HUES48 (cell line): ENCODE measurements around the gene NDNF.

Experiments used
- H3K27ac ChIP-seq: one replicate; pipeline ENCODE4 v1.7.0; 2013; ENCODE audit warnings: low read depth, low read length, inconsistent platforms
- H3K27me3 ChIP-seq: 2 replicates; pipeline ENCODE4 v1.6.1; 2013; ENCODE audit warnings: mild to moderate bottlenecking, low read length; ENCODE audit not compliant: control insufficient read depth, insufficient read depth
- H3K36me3 ChIP-seq: 2 replicates; pipeline ENCODE4 v1.6.1; 2013; ENCODE audit warnings: low read length; ENCODE audit not compliant: control insufficient read depth, insufficient read depth
- H3K4me1 ChIP-seq: 2 replicates; pipeline ENCODE4 v1.6.1; 2013; ENCODE audit warnings: mild to moderate bottlenecking, low read length; ENCODE audit not compliant: control insufficient read depth, insufficient read depth
- H3K4me3 ChIP-seq: 2 replicates; pipeline ENCODE4 v1.5.1; 2013; ENCODE audit warnings: mild to moderate bottlenecking, low read depth, low read length
- H3K9ac ChIP-seq: 2 replicates; pipeline ENCODE4 v1.6.1; 2013; ENCODE audit warnings: mild to moderate bottlenecking, low read depth, low read length, moderate library complexity
- H3K9me3 ChIP-seq: 2 replicates; pipeline ENCODE4 v1.6.1; 2013; ENCODE audit warnings: low read length; ENCODE audit not compliant: control insufficient read depth, insufficient read depth

The NDNF gene

DNA sequence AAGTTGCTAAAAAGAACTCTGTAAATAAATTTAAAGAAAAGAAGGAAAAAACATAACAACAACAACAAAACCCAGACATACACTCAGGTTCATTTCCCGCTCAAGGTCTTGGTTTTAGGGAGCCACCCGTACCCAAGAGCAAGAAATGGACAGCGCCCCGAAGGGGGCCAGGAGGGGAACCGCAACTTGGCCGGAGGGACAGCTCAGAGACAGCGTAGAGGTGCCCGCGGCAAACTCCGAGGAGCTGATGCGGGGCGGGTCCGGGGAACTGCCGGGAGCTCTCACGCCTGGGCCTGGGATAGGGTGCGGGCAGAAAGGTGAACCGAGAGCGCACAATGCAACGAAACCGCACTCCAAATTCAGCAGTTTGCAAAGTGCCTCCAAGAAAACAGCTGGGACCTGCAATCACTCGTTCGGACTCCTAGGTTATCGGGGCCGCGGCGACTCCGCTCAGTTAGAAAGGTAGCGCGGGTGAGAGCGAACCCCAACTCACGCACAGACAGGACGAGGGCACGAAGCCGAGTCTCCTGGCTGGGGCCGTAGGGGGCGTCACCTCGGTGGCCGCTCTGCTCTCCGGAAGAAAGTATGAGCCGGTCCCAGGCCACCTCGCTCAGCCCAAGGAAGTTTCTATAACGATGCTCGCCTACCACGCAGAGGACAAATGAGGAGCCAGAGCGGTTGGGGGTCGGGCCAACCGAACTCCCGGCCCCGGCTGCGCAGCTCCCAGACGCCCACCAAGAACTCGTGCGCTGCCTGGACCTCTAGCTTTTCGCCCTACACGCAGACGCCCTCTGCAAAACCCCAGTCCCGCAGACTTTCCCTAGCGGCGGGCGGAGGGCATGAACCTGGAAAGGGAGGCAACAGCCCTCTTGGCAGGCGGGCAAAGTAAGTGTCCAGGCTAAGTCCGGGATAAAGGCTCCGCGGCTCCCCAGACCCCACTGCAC, 1.4 kb downstream of the NDNF start:
- H3K9me3 ChIP-seq, result no peaks in the 10 kb centered on the region
- H3K36me3 ChIP-seq, result no peaks in the 10 kb centered on the region
- H3K4me3 ChIP-seq, result peak overlapping the region; percentile 83
- peaks cover 22% of the 10 kb centered on the region for H3K4me1 ChIP-seq
- H3K27me3 ChIP-seq, result peaks cover 69% of the 10 kb centered on the region
- no peak overlapping the region for H3K9ac ChIP-seq
- no peak overlapping the region for H3K27ac ChIP-seq

DNA sequence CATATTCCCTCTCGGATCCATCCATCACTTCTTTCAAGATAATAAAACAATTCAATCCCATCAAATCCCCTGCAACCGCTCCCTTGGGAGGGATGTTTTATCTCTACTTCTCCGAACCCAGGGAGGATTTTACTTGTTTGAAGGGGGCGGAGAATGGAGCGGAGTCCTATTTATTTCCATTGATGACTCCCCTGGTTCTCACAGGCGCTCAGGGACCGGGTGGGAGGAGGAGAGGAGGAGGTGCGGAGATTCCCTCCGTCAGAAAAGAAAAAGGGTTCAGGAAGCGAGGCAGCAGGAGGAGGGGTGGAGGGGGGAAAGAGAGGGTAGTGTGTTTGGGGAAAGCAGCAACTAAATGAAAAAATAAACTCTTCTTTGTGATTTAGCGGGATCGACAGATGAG, 2.1 kb downstream of the NDNF start:
- H3K27me3 ChIP-seq, result peaks cover 69% of the 10 kb centered on the region
- H3K4me3 ChIP-seq, result peak overlapping the region; percentile 83

DNA sequence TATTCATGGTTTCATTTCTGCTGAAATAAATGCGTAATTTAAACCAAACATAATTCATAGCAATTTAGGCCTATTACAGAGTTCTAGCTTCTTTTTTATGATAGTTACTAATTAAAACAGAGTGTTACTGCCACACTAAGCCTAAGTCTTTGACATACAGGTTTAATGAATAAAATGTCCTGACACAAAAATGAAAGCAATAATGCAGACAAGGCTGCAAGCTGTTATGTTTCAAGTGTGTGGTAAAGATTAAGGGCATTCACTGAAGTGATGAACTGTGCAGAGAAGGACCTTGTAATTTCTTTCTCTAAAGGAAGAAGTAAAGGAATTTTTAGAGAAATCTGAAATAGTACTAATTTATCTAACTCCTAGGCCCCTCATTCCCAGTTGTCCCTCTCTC, 2.9 kb downstream of the NDNF start:
- peaks cover 61% of the 10 kb centered on the region for H3K27me3 ChIP-seq

More for the DNA sequence above, 2.1 kb downstream of the NDNF start:
- H3K9ac ChIP-seq, result no peak overlapping the region
- H3K27ac ChIP-seq, result no peak overlapping the region
- H3K36me3 ChIP-seq, result no peaks in the 10 kb centered on the region
- H3K9me3 ChIP-seq, result no peaks in the 10 kb centered on the region
- peaks cover 22% of the 10 kb centered on the region for H3K4me1 ChIP-seq

DNA sequence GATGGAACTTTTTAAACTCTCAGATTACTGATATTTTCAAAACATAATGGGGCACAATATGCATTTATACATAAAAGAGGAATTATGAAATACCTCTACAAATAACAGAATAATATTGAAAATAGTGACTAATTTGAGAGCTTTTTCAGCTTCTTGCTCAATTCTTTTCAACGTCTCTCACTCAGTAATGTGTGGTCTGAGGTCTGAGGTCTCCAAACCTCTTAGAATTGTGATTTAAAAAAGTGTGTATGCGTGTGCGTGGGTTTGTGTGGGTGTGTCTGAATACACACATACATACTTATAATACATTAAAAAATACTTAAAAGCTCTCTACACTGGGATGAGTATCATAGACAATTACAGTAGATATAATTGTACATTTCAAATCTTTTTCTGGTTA, 7.9 kb downstream of the NDNF start:
- Histone ChIP-seq H3K4me1 (peaks cover 7% of the 10 kb centered on the region; the same call in 1 of the 2 replicates), H3K9ac (no peak overlapping the region), H3K4me3 (no peak overlapping the region), H3K36me3 (no peaks in the 10 kb centered on the region), H3K9me3 (no peaks in the 10 kb centered on the region), H3K27ac (no peak overlapping the region), H3K27me3 (peaks cover 13% of the 10 kb centered on the region)

More for the DNA sequence above, 2.9 kb downstream of the NDNF start:
- peaks cover 22% of the 10 kb centered on the region for H3K4me1 ChIP-seq
- no peak overlapping the region for H3K9ac ChIP-seq
- no peak overlapping the region for H3K27ac ChIP-seq
- H3K9me3 ChIP-seq, result no peaks in the 10 kb centered on the region
- H3K4me3 ChIP-seq, result no peak overlapping the region
- no peaks in the 10 kb centered on the region for H3K36me3 ChIP-seq

DNA sequence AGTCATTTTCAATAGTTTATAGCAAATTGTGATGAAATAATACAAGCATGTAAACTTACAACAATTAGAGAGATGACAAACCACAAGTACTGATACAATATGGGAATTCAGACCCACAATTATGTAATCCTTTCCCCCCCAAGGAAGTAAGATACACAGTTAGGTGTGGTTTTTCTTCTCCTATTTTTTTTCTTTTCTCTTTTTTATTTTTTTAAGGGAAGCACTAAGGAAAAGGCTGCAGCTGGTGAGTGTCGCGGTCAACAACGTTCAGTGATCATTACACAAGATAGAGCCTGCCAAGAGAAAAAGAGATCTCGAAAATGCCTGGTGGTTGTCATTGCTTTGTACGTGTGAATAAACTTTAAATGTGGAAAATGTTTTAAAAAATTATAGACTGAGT, 9.8 kb downstream of the NDNF start:
- Histone ChIP-seq H3K27ac (no peak overlapping the region), H3K36me3 (no peaks in the 10 kb centered on the region), H3K9me3 (no peaks in the 10 kb centered on the region), H3K4me1 (peaks cover 4% of the 10 kb centered on the region; the same call in 1 of the 2 replicates), H3K9ac (no peak overlapping the region), H3K27me3 (no peaks in the 10 kb centered on the region), H3K4me3 (no peak overlapping the region)

DNA sequence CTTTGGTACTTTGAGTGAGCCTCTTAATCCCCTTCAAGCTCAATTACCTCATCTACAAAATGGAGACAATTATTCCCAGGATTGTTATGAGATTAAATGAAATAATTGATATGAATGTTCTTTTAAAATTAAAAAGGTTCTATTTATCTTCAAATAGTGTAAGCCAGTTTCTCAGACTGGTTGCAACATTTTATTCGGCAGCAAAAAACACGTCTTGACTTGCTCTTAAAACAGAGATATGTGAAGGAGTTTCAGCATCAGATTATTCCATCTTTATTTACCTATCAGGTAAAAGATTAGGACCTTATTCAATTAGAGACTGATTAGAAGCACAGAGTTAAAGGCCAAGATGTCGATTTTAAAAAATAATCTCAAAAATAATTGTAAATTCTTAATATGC, 10.5 kb downstream of the NDNF start:
- Histone ChIP-seq H3K27ac (no peak overlapping the region), H3K9ac (no peak overlapping the region), H3K27me3 (no peaks in the 10 kb centered on the region), H3K36me3 (no peaks in the 10 kb centered on the region), H3K4me3 (no peak overlapping the region), H3K4me1 (peaks cover 4% of the 10 kb centered on the region; the same call in 1 of the 2 replicates), H3K9me3 (no peaks in the 10 kb centered on the region)

DNA sequence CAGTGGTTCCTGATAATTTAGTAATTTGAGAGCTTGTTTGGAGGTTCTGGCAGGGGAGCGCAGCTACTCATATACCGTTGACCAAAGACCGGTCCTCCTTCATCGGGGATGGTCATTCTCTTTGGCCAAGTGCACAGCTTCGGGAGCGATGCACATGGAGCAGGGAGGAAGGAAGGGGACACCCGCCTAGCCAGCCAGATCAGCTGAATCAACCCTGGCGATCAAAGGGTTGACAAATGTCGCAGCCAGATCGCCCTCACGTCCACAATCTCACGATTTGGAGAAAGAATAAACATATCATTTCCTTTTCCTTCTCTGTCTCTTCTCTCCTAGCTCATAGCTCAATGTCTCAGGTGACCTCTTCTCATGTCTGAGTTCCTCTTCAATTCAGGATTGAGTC, 11.1 kb downstream of the NDNF start:
- H3K9me3 ChIP-seq, result no peaks in the 10 kb centered on the region
- no peak overlapping the region for H3K27ac ChIP-seq
- no peak overlapping the region for H3K9ac ChIP-seq
- H3K4me1 ChIP-seq, result peaks cover 4% of the 10 kb centered on the region; the same call in 1 of the 2 replicates
- H3K4me3 ChIP-seq, result no peak overlapping the region
- H3K36me3 ChIP-seq, result no peaks in the 10 kb centered on the region
- no peaks in the 10 kb centered on the region for H3K27me3 ChIP-seq

DNA sequence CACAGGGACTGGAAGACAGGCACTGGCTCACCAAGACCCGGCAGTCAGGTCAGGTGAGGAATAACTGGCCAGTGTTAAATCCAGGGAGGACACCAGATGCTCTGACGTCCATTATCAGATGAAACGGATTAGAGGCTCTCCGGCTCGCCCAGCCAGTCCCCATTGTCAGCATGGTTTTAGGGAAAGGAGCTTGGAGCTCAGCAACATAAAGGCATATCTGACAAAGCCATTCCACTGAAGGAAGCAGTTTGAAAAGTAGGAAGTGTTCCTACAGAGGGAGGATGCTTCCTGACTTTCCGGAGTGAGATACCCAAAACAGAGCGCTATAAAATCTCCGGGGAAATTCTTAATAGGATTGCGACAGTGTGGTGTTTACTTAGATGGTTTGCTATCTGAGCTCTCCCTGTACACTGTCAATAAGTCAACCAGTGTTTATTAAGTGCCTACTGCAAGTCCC, 14.8 kb downstream of the NDNF start:
- H3K4me1 ChIP-seq, result peaks cover 9% of the 10 kb centered on the region; the same call in 1 of the 2 replicates
- no peak overlapping the region for H3K9ac ChIP-seq
- no peaks in the 10 kb centered on the region for H3K36me3 ChIP-seq
- H3K27ac ChIP-seq, result no peak overlapping the region
- no peaks in the 10 kb centered on the region for H3K9me3 ChIP-seq
- no peak overlapping the region for H3K4me3 ChIP-seq
- H3K27me3 ChIP-seq, result no peaks in the 10 kb centered on the region

DNA sequence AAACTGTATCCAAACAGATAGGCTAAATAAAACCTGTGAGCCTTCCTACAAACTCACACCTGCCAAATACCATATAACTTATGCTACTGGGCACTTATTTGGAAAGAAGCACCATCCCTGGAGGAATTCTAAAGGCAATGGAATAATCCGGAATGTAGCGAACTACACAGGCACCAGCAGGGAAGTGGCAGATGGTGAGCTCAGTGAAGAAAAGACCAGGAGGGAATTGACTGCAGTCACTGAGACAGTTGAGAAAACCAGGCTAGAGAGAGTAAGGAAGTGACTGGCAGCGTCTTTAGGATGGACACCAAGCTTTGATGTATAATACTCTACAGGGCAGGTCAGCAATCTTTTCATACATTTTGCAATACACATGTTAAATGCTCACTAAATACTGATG, 16.3 kb downstream of the NDNF start:
- no peaks in the 10 kb centered on the region for H3K9me3 ChIP-seq
- no peak overlapping the region for H3K4me3 ChIP-seq
- peaks cover 9% of the 10 kb centered on the region; the same call in 1 of the 2 replicates for H3K4me1 ChIP-seq
- no peaks in the 10 kb centered on the region for H3K36me3 ChIP-seq
- no peak overlapping the region for H3K9ac ChIP-seq
- no peak overlapping the region for H3K27ac ChIP-seq
- no peaks in the 10 kb centered on the region for H3K27me3 ChIP-seq

DNA sequence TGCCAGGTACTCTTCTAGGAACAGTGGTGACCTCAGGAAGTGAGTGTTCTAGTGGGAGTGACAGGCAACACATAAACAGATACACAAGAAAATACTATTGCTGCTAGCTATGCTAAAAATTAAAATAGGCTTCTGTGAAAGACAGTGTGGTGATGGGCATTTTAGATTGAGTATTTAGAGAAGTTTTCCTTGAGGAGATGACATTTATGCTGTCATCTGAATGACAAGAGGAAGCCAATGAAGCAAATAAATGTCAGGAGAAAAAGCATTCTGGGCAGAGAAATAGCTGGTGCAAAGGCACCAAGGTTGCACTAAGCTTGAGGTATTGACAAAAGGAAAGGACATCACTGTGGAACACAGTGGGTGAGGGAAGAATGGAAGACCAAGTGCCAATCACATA, 18.0 kb downstream of the NDNF start:
- H3K27ac ChIP-seq, result no peak overlapping the region
- peaks cover 9% of the 10 kb centered on the region; the same call in 1 of the 2 replicates for H3K4me1 ChIP-seq
- no peaks in the 10 kb centered on the region for H3K27me3 ChIP-seq
- H3K9me3 ChIP-seq, result no peaks in the 10 kb centered on the region
- H3K9ac ChIP-seq, result no peak overlapping the region
- no peak overlapping the region for H3K4me3 ChIP-seq
- H3K36me3 ChIP-seq, result no peaks in the 10 kb centered on the region

DNA sequence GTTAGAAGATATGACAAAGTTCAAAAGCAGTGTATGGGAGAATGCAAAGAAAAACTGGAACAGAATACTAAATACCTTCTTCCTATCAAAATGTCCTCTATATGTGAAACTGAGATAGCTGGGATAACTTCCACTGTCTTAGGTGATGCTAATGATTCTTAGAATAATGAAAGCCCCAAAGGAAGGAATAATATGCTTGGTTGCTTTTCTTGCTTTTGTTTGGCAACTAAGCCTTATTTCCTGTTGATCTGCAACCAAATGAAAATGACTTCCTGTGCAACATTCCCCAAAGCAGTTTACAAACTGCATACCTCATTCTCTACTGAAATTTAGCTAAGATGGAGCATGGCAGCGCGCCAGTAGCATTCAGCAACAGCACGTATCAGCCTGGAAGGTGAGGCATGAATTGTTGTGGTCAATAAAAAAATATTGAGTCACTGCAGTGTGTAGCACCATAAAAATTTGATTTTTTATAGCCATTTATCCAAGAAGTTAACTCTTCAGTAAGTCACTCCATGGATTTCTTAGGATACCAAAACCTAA, 18.7 kb downstream of the NDNF start:
- Histone ChIP-seq H3K27me3 (no peaks in the 10 kb centered on the region), H3K4me3 (no peak overlapping the region), H3K4me1 (peaks cover 9% of the 10 kb centered on the region; the same call in 1 of the 2 replicates), H3K36me3 (no peaks in the 10 kb centered on the region), H3K27ac (no peak overlapping the region), H3K9me3 (no peaks in the 10 kb centered on the region), H3K9ac (no peak overlapping the region)
